Tibial nerve (tissue), 4 donors: ENCODE measurements around the gene ENPP5. TPM values are rescaled to one million over a fixed set of nuclear protein-coding genes. Genes with fewer than 3 reads are reported as not detected.

ENCODE experiments used
- DNase-seq, 2 donors: peaks; one replicate each; pipeline ENCODE4 v3.0.0-alpha.2; 2019; ENCODE audit warnings: low spot score in 2 of 2
- H3K27ac ChIP-seq, 4 donors: fragments of 200-600 bp; sonication (generic) in 3 of 4; one replicate each; pipeline ENCODE4 v1.5.1; 2017 to 2019; ENCODE audit warnings: mild to moderate bottlenecking in 1 of 4
- H3K27me3 ChIP-seq, 2 donors: fragments of 200-600 bp; sonication (generic) in 1 of 2; one replicate each; pipeline versions ENCODE4 v1.5.1 to v1.6.0; 2017 to 2019
- H3K36me3 ChIP-seq, 3 donors: fragments of 200-600 bp; sonication (generic); one replicate each; pipeline ENCODE4 v1.5.1; 2018 to 2019
- H3K4me1 ChIP-seq, 4 donors: fragments of 200-600 bp; sonication (generic) in 3 of 4; one replicate each; pipeline ENCODE4 v1.5.1; 2017 to 2019
- H3K4me3 ChIP-seq, 4 donors: fragments of 200-600 bp; sonication (generic) in 3 of 4; one replicate each; pipeline ENCODE4 v1.5.1; 2017 to 2019; ENCODE audit warnings: mild to moderate bottlenecking in 1 of 4, moderate library complexity in 1 of 4
- H3K9me3 ChIP-seq, 4 donors: fragments of 200-600 bp; sonication (generic) in 3 of 4; one replicate each; pipeline ENCODE4 v1.5.1; 2017 to 2019
- CTCF ChIP-seq, 5 experiments: fragments of 200-600 bp in 3 of 5; fragments of 450-650 bp in 2 of 5; sonication (generic) in 3 of 5; IDR thresholded peaks; one replicate each; pipeline ENCODE4 v1.5.1; 2016 to 2019; ENCODE audit warnings: antibody characterized with exemption in 5 of 5, mild to moderate bottlenecking in 3 of 5, moderate library complexity in 2 of 5
- EP300 ChIP-seq, 2 donors: sonication (generic); formaldehyde crosslinking; IDR thresholded peaks; one replicate each; pipeline ENCODE4 v1.6.1; 2017; ENCODE audit warnings: antibody characterized with exemption in 2 of 2, mild to moderate bottlenecking in 1 of 2
- POLR2A ChIP-seq, 2 donors: fragments of 450-650 bp; IDR thresholded peaks; one replicate each; pipeline ENCODE4 v1.6.1; 2017; ENCODE audit warnings: antibody characterized with exemption in 2 of 2, mild to moderate bottlenecking in 2 of 2, moderate library complexity in 2 of 2
- WGBS, 2 donors: methylation state at CpG; one replicate each; pipeline ENCODE4 v1.1.5; 2018; 5-methylcytosine and 5-hydroxymethylcytosine counted together
- total RNA-seq, 4 donors: library from RNA; depleted of rRNA; stranded (reverse); fragments of >200 nt; gene quantifications; one replicate each; pipeline ENCODE4 v1.1.0, GENCODE V29; 2016

The ENPP5 gene
- total RNA-seq, 4 donors from 2014 or later = 0.30 to 2.3 (median 1.2) TPM

- Histone ChIP-seq H3K27ac (no peak overlapping the region), H3K4me3 (no peak overlapping the region), H3K36me3 (no peaks in the 10 kb centered on the region), H3K9me3 (no peaks in the 10 kb centered on the region), H3K4me1 (no peaks in the 10 kb centered on the region), H3K27me3 (no peaks in the 10 kb centered on the region)
- no peak for DNase-seq
- TF ChIP-seq POLR2A (IDR thresholded peaks at IDR 0.05) = no peak
- no peak for TF ChIP-seq CTCF (IDR thresholded peaks at IDR 0.05)
- no peak for TF ChIP-seq EP300 (IDR thresholded peaks at IDR 0.05)
- 95 to 96% methylated on average over 27 to 29 of the region's 29 CpGs for WGBS, 2 donors
These were observed 34.3 kb upstream of the ENPP5 start for GRCh38 chr6:46204880-46205650.

- H3K27ac ChIP-seq = no peak overlapping the region
- no peak for DNase-seq
- WGBS, 2 donors = 60 to 68% methylated on average over 2 of the region's 2 CpGs
These were observed 32.8 kb upstream of the ENPP5 start for GRCh38 chr6:46203391-46204177.

GRCh38 chr6:46201702-46202101 is 30.9 kb upstream of the ENPP5 start:
- no peak overlapping the region for H3K4me3 ChIP-seq

More at GRCh38 chr6:46203391-46204177, 32.8 kb upstream of the ENPP5 start:
- H3K36me3 ChIP-seq = no peaks in the 10 kb centered on the region
- H3K4me3 ChIP-seq = no peak overlapping the region
- no peaks in the 10 kb centered on the region for H3K4me1 ChIP-seq
- H3K9me3 ChIP-seq = no peaks in the 10 kb centered on the region
- H3K27me3 ChIP-seq = no peaks in the 10 kb centered on the region
- no peak for TF ChIP-seq EP300 (IDR thresholded peaks at IDR 0.05)

GRCh38 chr6:46199387-46199786 is 28.6 kb upstream of the ENPP5 start:
- Histone ChIP-seq H3K4me3 (no peak overlapping the region), H3K9me3 (no peaks in the 10 kb centered on the region), H3K36me3 (no peaks in the 10 kb centered on the region), H3K27ac (no peak overlapping the region), H3K4me1 (no peaks in the 10 kb centered on the region), H3K27me3 (no peaks in the 10 kb centered on the region)
- TF ChIP-seq POLR2A (IDR thresholded peaks at IDR 0.05) (no peak), EP300 (IDR thresholded peaks at IDR 0.05) (no peak), CTCF (IDR thresholded peaks at IDR 0.05) (no peak)
- WGBS, 2 donors = 89 to 90% methylated on average over 5 of the region's 5 CpGs
- no peak for DNase-seq

More at GRCh38 chr6:46201702-46202101, 30.9 kb upstream of the ENPP5 start:
- no peaks in the 10 kb centered on the region for H3K9me3 ChIP-seq
- 44% methylated on average over 4 of the region's 4 CpGs for WGBS, 2 donors
- H3K36me3 ChIP-seq = no peaks in the 10 kb centered on the region
- no peaks in the 10 kb centered on the region for H3K27me3 ChIP-seq
- TF ChIP-seq EP300 (IDR thresholded peaks at IDR 0.05) (no peak), CTCF (IDR thresholded peaks at IDR 0.05) (no peak), POLR2A (IDR thresholded peaks at IDR 0.05) (no peak)
- no peaks in the 10 kb centered on the region for H3K4me1 ChIP-seq
- no peak for DNase-seq
- no peak overlapping the region for H3K27ac ChIP-seq

- TF ChIP-seq POLR2A (IDR thresholded peaks at IDR 0.05) = no peak
- peak in 1 of 2 donors; percentile 7 for TF ChIP-seq EP300 (IDR thresholded peaks at IDR 0.05)
- Histone ChIP-seq H3K4me3 (no peak overlapping the region), H3K27ac (peak overlapping the region in 2 of 4 donors; percentile 20 to 24), H3K9me3 (no peaks in the 10 kb centered on the region), H3K4me1 (peaks cover 0 to under 1% (median 0%) of the 10 kb centered on the region in 4 donors), H3K36me3 (no peaks in the 10 kb centered on the region), H3K27me3 (no peaks in the 10 kb centered on the region)
- no peak for DNase-seq
- 21 to 41% methylated on average over 1 of the region's 1 CpG for WGBS, 2 donors
These were observed 21.2 kb upstream of the ENPP5 start for GRCh38 chr6:46191961-46192360.

- no peak overlapping the region for H3K4me3 ChIP-seq
- H3K9me3 ChIP-seq = no peaks in the 10 kb centered on the region
- no peaks in the 10 kb centered on the region for H3K27me3 ChIP-seq
- no peaks in the 10 kb centered on the region for H3K36me3 ChIP-seq
- TF ChIP-seq EP300 (IDR thresholded peaks at IDR 0.05) = no peak
- TF ChIP-seq POLR2A (IDR thresholded peaks at IDR 0.05) = no peak
- TF ChIP-seq CTCF (IDR thresholded peaks at IDR 0.05) = no peak
- no peak overlapping the region for H3K27ac ChIP-seq
- DNase-seq = no peak
- peaks cover 0 to 7% (median 0%) of the 10 kb centered on the region in 4 donors for H3K4me1 ChIP-seq
- WGBS, 2 donors = 74% methylated on average over 4 of the region's 4 CpGs
These were observed 20.1 kb upstream of the ENPP5 start for GRCh38 chr6:46190889-46191288.
